HEK293 (cell line): ENCODE results near the gene ACTN4.
A peak's percentile ranks its signal among the peaks of the same experiment; 100 is the strongest.

Experiments
- BCL11A ChIP-seq: fragments of 450-650 bp; formaldehyde crosslinking; IDR thresholded peaks from 2 replicates; pipeline ENCODE4 v1.5.1; 2016; ENCODE audit warnings: low read depth, missing biosample characterization, missing genetic modification characterization
- GLI4 ChIP-seq: fragments of 450-650 bp; formaldehyde crosslinking; IDR thresholded peaks from 2 replicates; pipeline ENCODE4 v1.5.1; 2016; ENCODE audit warnings: missing biosample characterization, missing genetic modification characterization
- HOXC10 ChIP-seq: sonication (generic); formaldehyde crosslinking; IDR thresholded peaks from 2 replicates; pipeline ENCODE4 v1.8.1; 2023; ENCODE audit warnings: mild to moderate bottlenecking, missing genetic modification reagents
- KLF9 ChIP-seq: fragments of 450-650 bp; formaldehyde crosslinking; IDR thresholded peaks from 2 replicates; pipeline ENCODE4 v1.5.1; 2016; ENCODE audit warnings: missing biosample characterization, missing genetic modification characterization, low read depth
- MYNN ChIP-seq: fragments of 450-650 bp; formaldehyde crosslinking; IDR thresholded peaks from 2 replicates; pipeline ENCODE4 v1.5.1; 2016; ENCODE audit warnings: missing biosample characterization, missing genetic modification characterization, borderline replicate concordance
- PRDM4 ChIP-seq: fragments of 450-650 bp; formaldehyde crosslinking; IDR thresholded peaks from 2 replicates; pipeline ENCODE4 v1.5.1; 2017; ENCODE audit warnings: missing biosample characterization, missing genetic modification characterization
- REST ChIP-seq: fragments of 450-650 bp; formaldehyde crosslinking; IDR thresholded peaks from 2 replicates; pipeline ENCODE4 v1.5.1; 2016; ENCODE audit warnings: missing biosample characterization, missing genetic modification characterization
- WT1 ChIP-seq: fragments of 450-650 bp; formaldehyde crosslinking; IDR thresholded peaks from 2 replicates; pipeline ENCODE4 v1.5.1; 2016; ENCODE audit warnings: missing biosample characterization, missing genetic modification characterization
- ZBTB10 ChIP-seq: fragments of 450-650 bp; formaldehyde crosslinking; IDR thresholded peaks from 2 replicates; pipeline ENCODE4 v1.5.1; 2016; ENCODE audit warnings: missing biosample characterization, missing genetic modification characterization
- ZBTB17 ChIP-seq: fragments of 450-650 bp; formaldehyde crosslinking; IDR thresholded peaks from 2 replicates; pipeline ENCODE4 v1.5.1; 2016; ENCODE audit warnings: missing biosample characterization, missing genetic modification characterization
- ZBTB49 ChIP-seq: fragments of 450-650 bp; formaldehyde crosslinking; IDR thresholded peaks from 2 replicates; pipeline ENCODE4 v1.5.1; 2016; ENCODE audit warnings: missing biosample characterization, missing genetic modification characterization, low read depth
- ZBTB7A ChIP-seq: fragments of 450-650 bp; formaldehyde crosslinking; IDR thresholded peaks from 2 replicates; pipeline ENCODE4 v1.5.1; 2016; ENCODE audit warnings: low read depth, missing biosample characterization, missing genetic modification characterization
- ZFHX2 ChIP-seq: fragments of 450-650 bp; formaldehyde crosslinking; conservative IDR thresholded peaks from 2 replicates; pipeline ENCODE4 v1.5.1; 2016; ENCODE audit warnings: missing biosample characterization, missing genetic modification characterization
- ZNF133 ChIP-seq: fragments of 450-650 bp; formaldehyde crosslinking; IDR thresholded peaks from 2 replicates; pipeline ENCODE4 v1.5.1; 2016; ENCODE audit warnings: missing biosample characterization, missing genetic modification characterization
- ZNF175 ChIP-seq: fragments of 450-650 bp; formaldehyde crosslinking; IDR thresholded peaks from 2 replicates; pipeline ENCODE4 v1.5.1; 2016; ENCODE audit warnings: missing biosample characterization, missing genetic modification characterization
- ZNF202 ChIP-seq: fragments of 450-650 bp; formaldehyde crosslinking; IDR thresholded peaks from 2 replicates; pipeline ENCODE4 v1.5.1; 2016; ENCODE audit warnings: missing biosample characterization, missing genetic modification characterization, borderline replicate concordance
- ZNF211 ChIP-seq: fragments of 450-650 bp; formaldehyde crosslinking; IDR thresholded peaks from 2 replicates; pipeline ENCODE4 v1.5.1; 2016; ENCODE audit warnings: low read depth, missing biosample characterization, missing genetic modification characterization
- ZNF24 ChIP-seq: fragments of 450-650 bp; formaldehyde crosslinking; IDR thresholded peaks from 2 replicates; pipeline ENCODE4 v1.5.1; 2016; ENCODE audit warnings: missing biosample characterization, missing genetic modification characterization
- ZNF274 ChIP-seq, 2 experiments: fragments of 200-500 bp in 1 of 2; fragments of 450-650 bp in 1 of 2; sonication (Bioruptor generic) in 1 of 2; formaldehyde crosslinking in 1 of 2; IDR thresholded peaks; 2 replicates each; pipeline versions ENCODE4 v1.5.1 to v1.6.1; 2014 to 2016; ENCODE audit warnings: borderline replicate concordance in 1 of 2, inconsistent platforms in 1 of 2, low read length in 1 of 2, missing biosample characterization in 1 of 2, missing genetic modification characterization in 1 of 2
- ZNF311 ChIP-seq: fragments of 450-650 bp; formaldehyde crosslinking; IDR thresholded peaks from 2 replicates; pipeline ENCODE4 v1.5.1; 2017; ENCODE audit warnings: missing biosample characterization, missing genetic modification characterization, borderline replicate concordance
- ZNF324 ChIP-seq: fragments of 450-650 bp; formaldehyde crosslinking; IDR thresholded peaks from 2 replicates; pipeline ENCODE4 v1.5.1; 2016; ENCODE audit warnings: missing biosample characterization, missing genetic modification characterization
- ZNF341 ChIP-seq: fragments of 450-650 bp; formaldehyde crosslinking; IDR thresholded peaks from 2 replicates; pipeline ENCODE4; 2016; ENCODE audit warnings: low read depth, missing biosample characterization, missing genetic modification characterization
- ZNF394 ChIP-seq: fragments of 450-650 bp; formaldehyde crosslinking; IDR thresholded peaks from 2 replicates; pipeline ENCODE4 v1.5.1; 2016; ENCODE audit warnings: missing biosample characterization, missing genetic modification characterization, mild to moderate bottlenecking, moderate library complexity, borderline replicate concordance
- ZNF514 ChIP-seq: fragments of 450-650 bp; formaldehyde crosslinking; IDR thresholded peaks from 2 replicates; pipeline ENCODE4 v1.5.1; 2016; ENCODE audit warnings: missing biosample characterization, missing genetic modification characterization
- ZNF521 ChIP-seq: fragments of 450-650 bp; formaldehyde crosslinking; IDR thresholded peaks from 2 replicates; pipeline ENCODE4 v1.5.1; 2017; ENCODE audit warnings: missing biosample characterization, mild to moderate bottlenecking, missing genetic modification characterization
- ZNF548 ChIP-seq: fragments of 450-650 bp; formaldehyde crosslinking; IDR thresholded peaks from 2 replicates; pipeline ENCODE4 v1.5.1; 2016; ENCODE audit warnings: missing biosample characterization, missing genetic modification characterization
- ZNF555 ChIP-seq: fragments of 450-650 bp; formaldehyde crosslinking; conservative IDR thresholded peaks from 2 replicates; pipeline ENCODE4 v1.5.1; 2017; ENCODE audit warnings: missing biosample characterization, mild to moderate bottlenecking, missing genetic modification characterization, inconsistent platforms
- ZNF580 ChIP-seq: fragments of 450-650 bp; formaldehyde crosslinking; IDR thresholded peaks from 2 replicates; pipeline ENCODE4 v1.5.1; 2016; ENCODE audit warnings: missing biosample characterization, missing genetic modification characterization

The ACTN4 gene

GRCh38 chr19:38766276-38767047 is 119.0 kb downstream of the ACTN4 start (continued):
- TF ChIP-seq ZNF341 (tag by site-specific recombination) (peak; percentile 36), ZNF274 (IDR thresholded peaks at IDR 0.05; ENCODE audit: low read length) (no peak), ZNF274 (tag by site-specific recombination; IDR thresholded peaks at IDR 0.05; ENCODE audit: borderline replicate concordance) (no peak), REST (tag by site-specific recombination) (peak; percentile 85), ZNF324 (tag by site-specific recombination) (no peak), ZBTB10 (tag by site-specific recombination) (no peak), ZNF24 (tag by site-specific recombination) (0 out of 2 replicates have a peak, but pooled peaks have one; percentile 57), ZNF555 (peak; percentile 99), ZNF311 (tag by site-specific recombination) (no peak), ZNF580 (tag by site-specific recombination) (peak; percentile 85; the same call in 1 of the 2 replicates), PRDM4 (tag by site-specific recombination) (no peak; the same call in 1 of the 2 replicates), ZBTB7A (tag by site-specific recombination) (no peak), WT1 (tag by site-specific recombination) (0 out of 2 replicates have a peak, but pooled peaks have one; percentile 15), ZFHX2 (tag by site-specific recombination) (no peak), ZNF211 (tag by site-specific recombination) (no peak), KLF9 (tag by site-specific recombination) (no peak), ZNF521 (tag by site-specific recombination) (no peak), HOXC10 (CRISPR knock-in tag) (no peak), MYNN (tag by site-specific recombination) (peak; percentile 60; the same call in 1 of the 2 replicates), ZBTB17 (tag by site-specific recombination) (no peak), ZBTB49 (tag by site-specific recombination) (no peak), ZNF133 (no peak), BCL11A (tag by site-specific recombination) (no peak), ZNF175 (tag by site-specific recombination) (no peak), GLI4 (tag by site-specific recombination) (no peak), ZNF548 (no peak; the same call in 1 of the 2 replicates), ZNF514 (tag by site-specific recombination) (0 out of 2 replicates have a peak, but pooled peaks have one; percentile 68), ZNF202 (peak; percentile 90; the same call in 1 of the 2 replicates), ZNF394 (peak; percentile 99)
